HCT116 (cell line): ENCODE results near the gene B3GALT5. TPM values are rescaled to one million over a fixed set of nuclear protein-coding genes. Genes with fewer than 3 reads are reported as not detected.

Source experiments
- ATAC-seq: fragments of 200-7000 bp; cut with Tn5 transposase; 2 replicates; pipeline ENCODE4 v1.9.1; 2020; ENCODE audit warnings: mild to moderate bottlenecking, moderate library complexity
- BruUV-seq: library from RNA; stranded (reverse); fragments of 400-500 nt; replicated peaks from 2 replicates; lab custom pipeline; 2021; lab: Mats Ljungman, UMichigan
- CTCF ChIA-PET: fragments of 300-600 bp; sonication (Branson Sonifier 250); formaldehyde crosslinking; loops from one replicate; lab custom pipeline; 2021; ENCODE audit warnings: antibody characterized with exemption; lab: Charles Lee
- POLR2A ChIA-PET: fragments of 300-600, 350-600 bp; sonication (Branson Sonifier 250); formaldehyde crosslinking; loops from one replicate; lab custom pipeline; 2021; ENCODE audit warnings: antibody characterized with exemption; lab: Charles Lee
- RAD21 ChIA-PET, 2 experiments: fragments of 300-600 bp; sonication (Branson Sonifier 250); formaldehyde crosslinking; loops; one replicate each; lab custom pipeline; 2023; ENCODE audit warnings: low total read pairs in 2 of 2; ENCODE audit not compliant: uncharacterized antibody in 2 of 2, unreplicated experiment in 2 of 2, low non-redundant PET in 1 of 2; lab: Charles Lee
- DNase-seq: peaks from one replicate; pipeline ENCODE4 v3.0.0-alpha.2; 2010; ENCODE audit warnings: low read depth, low spot score
- H2AFZ ChIP-seq: fragments of 200-600 bp; shearing (Covaris generic), sonication (generic); 2 replicates; pipeline ENCODE4 v1.6.1; 2017; ENCODE audit warnings: low read depth, mixed run types, mixed read lengths, antibody characterized with exemption, low read length; ENCODE audit not compliant: poor library complexity, severe bottlenecking
- H3K27ac ChIP-seq: 2 replicates; pipeline ENCODE4 v1.5.1; 2012; ENCODE audit warnings: low read depth, low read length
- H3K27me3 ChIP-seq: fragments of 200-600 bp; sonication (generic); 2 replicates; pipeline ENCODE4 v1.6.1; 2016; ENCODE audit warnings: mixed run types, low read length, mixed read lengths; ENCODE audit not compliant: insufficient read depth
- H3K36me3 ChIP-seq, 2 experiments: fragments of 200-500 bp in 1 of 2; fragments of 200-600 bp in 1 of 2; sonication (Bioruptor generic) in 1 of 2; sonication (generic) in 1 of 2; 2 replicates each; pipeline versions ENCODE4 v1.5.1 to v1.6.1; 2014 to 2016; ENCODE audit warnings: low read length in 2 of 2, inconsistent platforms in 1 of 2, mixed read lengths in 1 of 2, mixed run types in 1 of 2; ENCODE audit not compliant: insufficient read depth in 2 of 2, control insufficient read depth in 1 of 2
- H3K4me1 ChIP-seq, 2 experiments: fragments of 200-600 bp in 1 of 2; sonication (generic) in 1 of 2; 2 replicates each; pipeline versions ENCODE4 v1.5.1 to v1.6.1; 2012 to 2017; ENCODE audit warnings: low read length in 2 of 2, inconsistent platforms in 1 of 2, mild to moderate bottlenecking in 1 of 2, mixed read lengths in 1 of 2, mixed run types in 1 of 2, moderate library complexity in 1 of 2; ENCODE audit not compliant: insufficient read depth in 2 of 2, control insufficient read depth in 1 of 2
- H3K4me2 ChIP-seq: fragments of 200-600 bp; sonication (generic); 2 replicates; pipeline ENCODE4 v1.6.1; 2017; ENCODE audit warnings: mixed run types, low read length, mixed read lengths
- H3K4me3 ChIP-seq, 2 experiments: fragments of 200-600 bp in 1 of 2; sonication (generic) in 1 of 2; replicated peaks in 1 of 2; 2 replicates each; pipeline ENCODE4 v1.5.1; 2011 to 2016; ENCODE audit warnings: low read length in 2 of 2, control low read depth in 1 of 2, low read depth in 1 of 2, mild to moderate bottlenecking in 1 of 2, mixed read lengths in 1 of 2, mixed run types in 1 of 2
- H3K79me2 ChIP-seq: fragments of 200-600 bp; sonication (generic); 2 replicates; pipeline ENCODE4 v1.6.1; 2017; ENCODE audit warnings: mild to moderate bottlenecking, mixed run types, low read length, moderate library complexity, mixed read lengths; ENCODE audit not compliant: insufficient read depth
- H3K9ac ChIP-seq: fragments of 200-600 bp; sonication (generic); 2 replicates; pipeline ENCODE4 v1.6.1; 2016; ENCODE audit warnings: low read length, mixed read lengths
- H3K9me2 ChIP-seq: fragments of 200-600 bp; sonication (generic), shearing (Covaris generic); 2 replicates; pipeline ENCODE4 v1.6.1; 2017; ENCODE audit warnings: mixed run types, mild to moderate bottlenecking, moderate library complexity; ENCODE audit not compliant: insufficient read depth
- H3K9me3 ChIP-seq, 2 experiments: fragments of 200-500 bp in 1 of 2; fragments of 200-600 bp in 1 of 2; sonication (Bioruptor generic) in 1 of 2; sonication (generic) in 1 of 2; 2 replicates each; pipeline ENCODE4 v1.6.1; 2014 to 2017; ENCODE audit warnings: low read length in 2 of 2, mixed read lengths in 2 of 2, inconsistent platforms in 1 of 2, low read depth in 1 of 2, mild to moderate bottlenecking in 1 of 2, mixed run types in 1 of 2, moderate library complexity in 1 of 2; ENCODE audit not compliant: control insufficient read depth in 1 of 2, insufficient read depth in 1 of 2
- H4K20me1 ChIP-seq: fragments of 200-600 bp; sonication (generic), shearing (Covaris generic); 2 replicates; pipeline ENCODE4 v1.6.1; 2017; ENCODE audit warnings: mixed run types, mild to moderate bottlenecking, moderate library complexity; ENCODE audit not compliant: insufficient read depth
- CBX3 ChIP-seq: IDR thresholded peaks from 2 replicates; pipeline ENCODE4 v1.6.1; 2012; ENCODE audit warnings: low read depth
- CEBPB ChIP-seq: IDR thresholded peaks from 2 replicates; pipeline ENCODE4 v1.6.1; 2012; ENCODE audit warnings: low read depth
- EGR1 ChIP-seq: IDR thresholded peaks from 2 replicates; pipeline ENCODE4 v1.6.1; 2012; ENCODE audit warnings: low read depth
- EZH2 ChIP-seq: fragments of 200-600 bp; sonication (generic); IDR thresholded peaks from 2 replicates; pipeline ENCODE4 v1.6.1; 2017; ENCODE audit warnings: antibody characterized with exemption, mixed run types
- EZH2phosphoT487 ChIP-seq: fragments of 200-600 bp; IDR thresholded peaks from 2 replicates; pipeline ENCODE4 v1.6.1; 2018; ENCODE audit warnings: antibody characterized with exemption, borderline replicate concordance
- FOSL1 ChIP-seq: IDR thresholded peaks from 2 replicates; pipeline ENCODE4 v1.6.1; 2012; ENCODE audit warnings: low read depth
- POLR2A ChIP-seq: IDR thresholded peaks from 2 replicates; pipeline ENCODE4 v1.7.0; 2011; ENCODE audit warnings: borderline replicate concordance; ENCODE audit not compliant: insufficient read depth, insufficient read length; ENCODE audit errors: extremely low read depth
- POLR2AphosphoS5 ChIP-seq: IDR thresholded peaks from 2 replicates; pipeline ENCODE4 v1.6.1; 2011; ENCODE audit warnings: mild to moderate bottlenecking, low read depth, low read length, moderate library complexity
- SIN3A ChIP-seq: IDR thresholded peaks from 2 replicates; pipeline ENCODE4 v1.6.1; 2012; ENCODE audit warnings: low read depth
- SP1 ChIP-seq: IDR thresholded peaks from 2 replicates; pipeline ENCODE4 v1.6.1; 2012; ENCODE audit warnings: low read depth
- SRF ChIP-seq: IDR thresholded peaks from 2 replicates; pipeline ENCODE4 v1.6.1; 2012; ENCODE audit warnings: low read depth
- TCF7L2 ChIP-seq: IDR thresholded peaks from 2 replicates; pipeline ENCODE4 v1.7.0; 2011; ENCODE audit warnings: borderline replicate concordance, inconsistent platforms; ENCODE audit not compliant: insufficient read depth, insufficient read length; ENCODE audit errors: extremely low read depth
- ZFX ChIP-seq: fragments of 450-650 bp; IDR thresholded peaks from 2 replicates; pipeline ENCODE4 v1.6.1; 2017
- ZNF274 ChIP-seq: fragments of 200-500 bp; sonication (Bioruptor generic); IDR thresholded peaks from 2 replicates; pipeline ENCODE4 v1.6.1; 2014; ENCODE audit warnings: mild to moderate bottlenecking, low read depth, low read length, inconsistent platforms
- intact Hi-C: fragments of 100-400 bp; cut with micrococcal nuclease; formaldehyde crosslinking; loops from 2 replicates; pipeline ENCODE4 v1.10.0; 2022
- total RNA-seq: library from RNA; stranded (reverse); gene quantifications from one replicate; pipeline ENCODE4 v1.2.1, GENCODE V29; 2021; ENCODE audit not compliant: unreplicated experiment
- TF ChIP-seq, protein P1 (sequence below): IDR thresholded peaks from 2 replicates; pipeline ENCODE4 v1.6.1; 2012
- TF ChIP-seq, protein P2 (sequence below), 3 experiments: fragments of 200-600 bp in 1 of 3; sonication (generic) in 1 of 3; IDR thresholded peaks in 2 of 3; conservative IDR thresholded peaks in 1 of 3; 2 replicates each; pipeline ENCODE4 v1.5.1; 2012 to 2017; ENCODE audit warnings: low read depth in 2 of 3, low read length in 2 of 3, antibody characterized with exemption in 1 of 3, borderline replicate concordance in 1 of 3, control low read depth in 1 of 3, mild to moderate bottlenecking in 1 of 3, mixed read lengths in 1 of 3, mixed run types in 1 of 3, moderate library complexity in 1 of 3; ENCODE audit not compliant: insufficient read depth in 1 of 3
- TF ChIP-seq, protein P3 (sequence below): IDR thresholded peaks from 2 replicates; pipeline ENCODE4 v1.6.1; 2012; ENCODE audit warnings: low read depth

The B3GALT5 gene
- total RNA-seq, 1 experiment from 2014 or later = 1.2 TPM

DNA sequence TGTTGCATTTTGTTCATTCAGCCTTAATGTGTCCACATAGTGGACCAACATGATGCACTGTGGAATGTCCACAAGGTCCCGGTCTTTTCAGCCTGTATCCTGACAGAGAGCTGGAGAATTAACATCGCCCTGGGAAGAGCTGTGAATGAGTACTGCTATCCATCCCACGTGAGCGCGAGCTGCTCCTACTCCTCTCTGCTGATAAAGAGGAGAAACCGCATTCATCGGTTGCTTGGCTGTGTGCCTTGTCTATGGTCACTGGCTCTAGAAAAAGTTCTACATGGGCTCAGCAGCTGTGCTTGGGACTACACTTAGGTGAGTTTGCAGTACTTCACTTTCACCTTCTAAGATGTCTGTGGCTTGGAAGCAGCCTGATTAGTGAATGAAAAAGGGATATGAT lies 101.2 kb downstream of the B3GALT5 start:
- Histone ChIP-seq H3K79me2 (no peaks in the 10 kb centered on the region), H3K9me3 (no peaks in the 10 kb centered on the region), H3K9ac (no peak overlapping the region), H3K4me1 (no peaks in the 10 kb centered on the region), H3K36me3 (no peaks in the 10 kb centered on the region), H3K4me3 (no peak overlapping the region), H3K27ac (no peak overlapping the region), H3K9me2 (no peaks in the 10 kb centered on the region), H2AFZ (no peak overlapping the region)
- CTCF ChIA-PET = interaction anchor here (2.7 kb wide), 1 partner anchor 196 kb away, joined by 14 read pairs; no protein-coding TSS in a partner anchor
- ATAC-seq (no peak), DNase-seq (no peak)
- intact Hi-C loops = no loop called here
- BruUV-seq = no TSS peak
- POLR2A ChIA-PET = no interaction called here
- TF ChIP-seq CEBPB = no peak
- no peak for TF ChIP-seq SRF
- TF ChIP-seq EGR1 = no peak
- TF ChIP-seq, protein P1, sequence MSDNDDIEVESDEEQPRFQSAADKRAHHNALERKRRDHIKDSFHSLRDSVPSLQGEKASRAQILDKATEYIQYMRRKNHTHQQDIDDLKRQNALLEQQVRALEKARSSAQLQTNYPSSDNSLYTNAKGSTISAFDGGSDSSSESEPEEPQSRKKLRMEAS = no peak
- TF ChIP-seq, protein P2, sequence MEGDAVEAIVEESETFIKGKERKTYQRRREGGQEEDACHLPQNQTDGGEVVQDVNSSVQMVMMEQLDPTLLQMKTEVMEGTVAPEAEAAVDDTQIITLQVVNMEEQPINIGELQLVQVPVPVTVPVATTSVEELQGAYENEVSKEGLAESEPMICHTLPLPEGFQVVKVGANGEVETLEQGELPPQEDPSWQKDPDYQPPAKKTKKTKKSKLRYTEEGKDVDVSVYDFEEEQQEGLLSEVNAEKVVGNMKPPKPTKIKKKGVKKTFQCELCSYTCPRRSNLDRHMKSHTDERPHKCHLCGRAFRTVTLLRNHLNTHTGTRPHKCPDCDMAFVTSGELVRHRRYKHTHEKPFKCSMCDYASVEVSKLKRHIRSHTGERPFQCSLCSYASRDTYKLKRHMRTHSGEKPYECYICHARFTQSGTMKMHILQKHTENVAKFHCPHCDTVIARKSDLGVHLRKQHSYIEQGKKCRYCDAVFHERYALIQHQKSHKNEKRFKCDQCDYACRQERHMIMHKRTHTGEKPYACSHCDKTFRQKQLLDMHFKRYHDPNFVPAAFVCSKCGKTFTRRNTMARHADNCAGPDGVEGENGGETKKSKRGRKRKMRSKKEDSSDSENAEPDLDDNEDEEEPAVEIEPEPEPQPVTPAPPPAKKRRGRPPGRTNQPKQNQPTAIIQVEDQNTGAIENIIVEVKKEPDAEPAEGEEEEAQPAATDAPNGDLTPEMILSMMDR (IDR thresholded peaks at IDR 0.05 in 2 of 3, conservative IDR thresholded peaks at IDR 0.05 in 1 of 3; ENCODE audit: borderline replicate concordance in 1 of 3, insufficient read depth in 1 of 3, low read depth in 2 of 3, low read length in 2 of 3) = no peak
- TF ChIP-seq, all 23 proteins: peak for 0
- RAD21 ChIA-PET = no interaction called here
- Histone ChIP-seq H4K20me1 (no peaks in the 10 kb centered on the region), H3K27me3 (no peaks in the 10 kb centered on the region; the same call in 1 of the 2 replicates), H3K4me2 (no peak overlapping the region)

DNA sequence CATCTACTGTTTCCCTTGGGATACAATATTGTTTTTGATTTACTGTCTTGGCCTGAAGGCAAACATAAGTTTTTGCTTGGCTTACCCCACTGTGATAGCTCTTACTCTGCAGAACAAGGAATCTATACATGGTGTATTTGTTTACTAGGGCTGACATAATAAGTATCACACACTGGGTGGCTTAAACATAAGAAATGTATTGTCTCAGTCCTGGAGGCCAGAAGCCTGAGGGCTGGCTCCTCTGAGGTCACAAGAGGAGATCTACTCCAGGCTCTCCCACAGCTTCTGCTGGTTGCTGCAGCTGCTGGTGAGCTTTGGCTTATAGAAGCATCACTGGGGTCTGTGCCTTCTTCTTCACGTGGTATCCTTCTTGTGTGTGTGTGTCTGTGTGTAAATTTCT lies 101.6 kb downstream of the B3GALT5 start:
- no peak overlapping the region for H2AFZ ChIP-seq
- H3K4me1 ChIP-seq = no peaks in the 10 kb centered on the region
- no TSS peak for BruUV-seq
- intact Hi-C loops = no loop called here
- H3K36me3 ChIP-seq = no peaks in the 10 kb centered on the region
- H3K27ac ChIP-seq = no peak overlapping the region
- ChIA-PET POLR2A (no interaction called here), CTCF (interaction anchor here (2.7 kb wide), 1 partner anchor 196 kb away, joined by 14 read pairs; no protein-coding TSS in a partner anchor), RAD21 (no interaction called here)
- H3K27me3 ChIP-seq = no peaks in the 10 kb centered on the region; the same call in 1 of the 2 replicates
- DNase-seq (no peak), ATAC-seq (no peak)
- no peaks in the 10 kb centered on the region for H3K9me3 ChIP-seq
- H3K79me2 ChIP-seq = no peaks in the 10 kb centered on the region
- no peak overlapping the region for H3K4me3 ChIP-seq
- no peaks in the 10 kb centered on the region for H4K20me1 ChIP-seq
- H3K9ac ChIP-seq = no peak overlapping the region
- no peaks in the 10 kb centered on the region for H3K9me2 ChIP-seq
- H3K4me2 ChIP-seq = no peak overlapping the region
- TF ChIP-seq SP1 (no peak), POLR2AphosphoS5 (no peak), CEBPB (no peak), CBX3 (no peak), EZH2phosphoT487 (no peak), ZNF274 (no peak), ZFX (no peak), TCF7L2 (no peak), EZH2 (no peak), SIN3A (no peak), FOSL1 (no peak), POLR2A (no peak)
- TF ChIP-seq, protein P3, sequence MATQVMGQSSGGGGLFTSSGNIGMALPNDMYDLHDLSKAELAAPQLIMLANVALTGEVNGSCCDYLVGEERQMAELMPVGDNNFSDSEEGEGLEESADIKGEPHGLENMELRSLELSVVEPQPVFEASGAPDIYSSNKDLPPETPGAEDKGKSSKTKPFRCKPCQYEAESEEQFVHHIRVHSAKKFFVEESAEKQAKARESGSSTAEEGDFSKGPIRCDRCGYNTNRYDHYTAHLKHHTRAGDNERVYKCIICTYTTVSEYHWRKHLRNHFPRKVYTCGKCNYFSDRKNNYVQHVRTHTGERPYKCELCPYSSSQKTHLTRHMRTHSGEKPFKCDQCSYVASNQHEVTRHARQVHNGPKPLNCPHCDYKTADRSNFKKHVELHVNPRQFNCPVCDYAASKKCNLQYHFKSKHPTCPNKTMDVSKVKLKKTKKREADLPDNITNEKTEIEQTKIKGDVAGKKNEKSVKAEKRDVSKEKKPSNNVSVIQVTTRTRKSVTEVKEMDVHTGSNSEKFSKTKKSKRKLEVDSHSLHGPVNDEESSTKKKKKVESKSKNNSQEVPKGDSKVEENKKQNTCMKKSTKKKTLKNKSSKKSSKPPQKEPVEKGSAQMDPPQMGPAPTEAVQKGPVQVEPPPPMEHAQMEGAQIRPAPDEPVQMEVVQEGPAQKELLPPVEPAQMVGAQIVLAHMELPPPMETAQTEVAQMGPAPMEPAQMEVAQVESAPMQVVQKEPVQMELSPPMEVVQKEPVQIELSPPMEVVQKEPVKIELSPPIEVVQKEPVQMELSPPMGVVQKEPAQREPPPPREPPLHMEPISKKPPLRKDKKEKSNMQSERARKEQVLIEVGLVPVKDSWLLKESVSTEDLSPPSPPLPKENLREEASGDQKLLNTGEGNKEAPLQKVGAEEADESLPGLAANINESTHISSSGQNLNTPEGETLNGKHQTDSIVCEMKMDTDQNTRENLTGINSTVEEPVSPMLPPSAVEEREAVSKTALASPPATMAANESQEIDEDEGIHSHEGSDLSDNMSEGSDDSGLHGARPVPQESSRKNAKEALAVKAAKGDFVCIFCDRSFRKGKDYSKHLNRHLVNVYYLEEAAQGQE = no peak
